GM18868 (cell line): ENCODE measurements around the gene OXNAD1.
"Not testable (repeated sequence)": the region's sequence is repeated elsewhere in the genome, so short reads cannot be mapped to it uniquely, and the experiment has no call there.

Experiments used
- ATAC-seq: cut with Tn5 transposase; IDR thresholded peaks from one replicate; pipeline ENCODE4 v1.9.1; 2021; ENCODE audit warnings: mild to moderate bottlenecking, moderate library complexity; ENCODE audit not compliant: unreplicated experiment

Gene OXNAD1

DNA sequence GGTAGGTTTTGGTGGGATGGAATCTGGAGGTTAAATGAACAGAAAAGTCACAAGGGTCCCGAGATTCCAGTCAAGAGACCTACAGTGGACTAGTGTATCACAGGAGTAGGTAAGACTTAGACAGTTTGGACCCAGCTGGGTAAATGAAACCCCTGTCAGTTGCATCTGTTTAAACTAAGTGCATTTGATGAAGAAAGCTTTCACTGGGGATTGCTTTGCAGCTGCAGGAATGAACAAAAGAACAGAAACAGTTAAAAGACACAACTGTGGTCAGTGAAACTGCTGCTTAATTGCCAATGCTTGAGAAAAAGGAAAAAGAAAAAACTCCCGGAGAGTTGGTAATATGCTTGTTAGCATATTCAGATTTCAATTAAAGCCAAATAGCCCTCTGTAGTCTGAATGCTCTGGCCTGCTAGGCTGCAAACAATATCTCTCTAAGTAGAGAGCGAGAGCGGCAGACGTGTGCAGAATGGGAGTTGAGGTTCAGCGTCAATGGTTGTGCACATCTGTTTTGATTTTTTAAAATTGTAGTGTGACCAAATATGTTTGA lies 37.1 kb downstream of the OXNAD1 start:
- ATAC-seq, result no peak

DNA sequence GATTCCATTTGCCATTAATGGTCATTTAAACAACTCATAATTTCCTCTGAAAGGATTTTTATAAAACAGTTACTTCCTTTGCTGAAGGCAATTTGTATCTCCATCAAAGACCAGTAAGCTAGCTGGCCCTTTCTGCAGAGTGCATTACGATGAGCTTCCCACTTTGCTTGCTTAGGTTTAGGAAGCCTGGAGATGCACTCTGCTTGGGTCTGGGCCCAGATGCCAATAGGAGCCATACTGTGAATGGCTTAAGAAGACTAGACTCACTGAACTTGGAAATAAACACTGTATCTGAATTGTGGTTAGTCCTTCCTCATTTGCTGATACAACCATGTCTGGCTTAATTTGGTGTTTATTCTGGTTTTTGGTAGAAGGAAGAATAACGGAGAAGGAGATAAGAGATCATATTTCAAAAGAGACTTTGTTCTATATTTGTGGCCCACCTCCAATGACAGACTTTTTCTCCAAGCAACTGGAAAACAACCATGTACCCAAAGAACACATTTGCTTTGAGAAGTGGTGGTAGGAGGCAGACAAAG lies 38.1 kb downstream of the OXNAD1 start:
- ATAC-seq, result no peak

DNA sequence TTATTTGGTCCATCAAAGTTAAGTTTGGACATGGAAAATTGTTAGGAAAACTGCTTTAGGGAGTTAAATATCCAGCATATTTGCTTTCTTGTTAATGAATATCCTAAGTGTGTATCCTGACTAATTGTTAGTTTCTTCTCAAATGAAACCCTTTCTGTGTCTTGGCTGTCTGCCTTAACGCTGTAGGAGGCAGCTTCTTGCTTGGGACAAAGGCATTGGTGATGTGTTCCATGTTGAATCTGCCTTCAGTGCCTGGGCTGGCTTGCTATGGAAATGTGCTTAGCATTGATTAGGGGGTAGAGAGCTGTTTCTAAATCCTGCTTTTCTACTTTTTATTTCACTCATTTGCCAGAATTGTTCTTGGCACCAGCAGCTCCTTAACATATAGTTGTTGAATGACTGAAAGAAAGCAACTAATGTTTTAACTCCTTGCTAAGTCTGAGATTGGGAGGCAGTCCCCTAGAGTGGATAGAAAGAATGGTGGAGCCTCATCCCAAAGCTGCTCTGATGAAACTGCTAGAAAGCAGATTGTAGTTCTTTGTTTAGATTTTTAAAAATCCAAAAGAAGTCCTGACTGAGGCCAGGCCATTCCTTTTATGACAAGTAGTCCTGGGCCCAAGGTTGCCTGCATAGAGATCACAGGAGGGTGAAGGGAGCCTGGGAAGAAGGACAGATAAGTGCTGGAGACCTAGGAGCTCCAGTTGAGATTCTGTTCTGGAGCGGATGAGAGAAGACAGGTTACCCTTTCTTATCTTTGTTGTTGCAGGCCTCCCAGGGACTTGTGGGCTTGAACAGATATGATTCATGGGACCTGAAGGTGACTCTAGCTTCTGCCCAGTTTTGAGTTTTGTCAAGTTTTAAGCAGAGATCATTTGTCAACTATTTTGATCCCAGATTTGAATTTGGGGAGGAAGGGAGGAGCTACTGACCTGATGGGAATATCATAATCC lies 39.3 kb downstream of the OXNAD1 start:
- no peak for ATAC-seq

DNA sequence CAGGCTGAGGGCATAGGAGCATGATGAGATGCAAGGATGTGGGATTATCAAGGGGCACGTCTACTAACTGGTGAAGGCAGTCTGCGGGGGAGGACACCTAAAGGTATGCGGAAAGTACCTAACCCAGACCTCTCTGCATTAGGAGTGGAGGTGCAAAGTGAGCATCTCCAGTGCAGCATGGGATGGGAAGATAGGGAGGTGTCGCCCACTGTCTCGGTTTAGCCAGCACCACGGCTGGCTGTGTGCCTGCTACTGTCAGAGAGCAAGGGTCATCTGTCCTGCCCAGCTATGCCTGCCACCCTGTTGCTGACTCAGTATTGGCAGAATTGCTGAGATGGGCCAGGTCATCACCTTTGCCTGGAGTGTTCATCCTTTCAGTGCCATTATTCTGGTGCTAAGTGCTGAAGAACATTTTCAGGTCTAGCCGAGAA lies 40.1 kb downstream of the OXNAD1 start:
- no peak for ATAC-seq

DNA sequence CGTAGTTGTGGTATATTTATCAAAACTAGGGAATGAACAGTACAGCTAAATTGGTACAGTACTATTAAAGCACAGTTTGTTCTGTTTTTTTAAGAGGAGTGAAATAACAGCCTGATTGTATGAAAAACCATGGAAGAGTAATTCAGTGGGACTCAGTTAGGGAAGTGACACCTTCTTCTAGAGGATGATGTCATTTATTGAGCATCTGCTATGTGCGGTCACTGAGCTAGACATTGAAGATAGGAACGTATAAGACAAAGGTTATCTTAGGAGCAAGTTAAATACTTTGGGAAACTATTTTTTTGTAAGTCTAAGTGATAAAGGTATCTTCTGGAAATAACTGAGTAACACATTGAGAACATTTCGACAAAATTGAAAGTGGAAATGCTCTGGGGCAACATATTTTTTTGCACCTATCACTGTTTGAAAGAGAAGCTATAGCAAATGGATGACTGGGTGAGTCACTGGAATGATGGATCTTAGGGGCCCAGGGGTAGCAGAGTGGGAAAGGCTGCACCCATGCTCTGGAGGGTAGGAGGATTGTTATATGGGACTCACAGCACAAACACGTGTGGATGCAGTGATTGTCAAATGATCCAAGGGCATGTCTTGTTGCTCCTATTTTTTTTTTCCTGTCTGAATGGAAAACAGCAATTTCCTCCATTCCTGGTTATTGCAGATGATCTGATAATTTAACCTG lies 43.0 kb downstream of the OXNAD1 start:
- no peak for ATAC-seq

DNA sequence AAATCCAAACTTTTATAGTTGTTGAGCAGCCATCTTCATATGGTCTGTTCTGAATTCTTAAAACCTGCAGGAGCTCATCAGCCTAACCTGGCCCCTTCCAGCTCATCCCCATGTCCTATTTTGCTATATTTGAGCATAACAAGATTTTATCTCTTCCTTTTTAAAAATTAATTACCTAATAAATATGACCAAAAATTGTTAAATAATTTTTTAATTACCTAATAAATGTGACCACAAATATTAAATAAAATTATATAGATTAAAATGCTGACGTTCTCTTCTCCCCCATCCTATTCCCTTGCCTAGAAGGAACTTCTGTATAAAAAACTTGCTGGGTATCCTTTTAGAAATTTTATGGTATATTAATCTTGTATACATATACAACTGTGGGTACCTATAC lies 43.7 kb downstream of the OXNAD1 start:
- ATAC-seq, result no peak

DNA sequence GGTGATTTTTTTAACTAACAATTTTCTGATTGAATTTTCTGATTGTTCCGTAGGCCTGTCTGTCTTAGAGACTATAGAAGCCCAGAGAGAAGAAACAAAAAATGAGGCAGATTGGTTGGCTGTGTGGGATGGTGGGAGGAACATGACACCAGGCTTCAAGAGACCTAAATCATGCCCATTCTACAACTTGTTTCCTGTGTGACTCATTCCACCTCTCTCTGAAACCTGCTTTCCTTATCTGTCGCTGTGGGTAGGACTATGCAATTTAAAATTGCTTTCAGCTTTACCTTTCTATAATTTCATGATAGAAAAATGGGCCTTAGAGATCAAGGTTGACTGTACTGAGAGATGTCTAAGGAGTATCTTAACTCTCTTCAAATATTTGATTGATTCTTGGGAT lies 44.5 kb downstream of the OXNAD1 start:
- ATAC-seq, result peak; percentile 86

DNA sequence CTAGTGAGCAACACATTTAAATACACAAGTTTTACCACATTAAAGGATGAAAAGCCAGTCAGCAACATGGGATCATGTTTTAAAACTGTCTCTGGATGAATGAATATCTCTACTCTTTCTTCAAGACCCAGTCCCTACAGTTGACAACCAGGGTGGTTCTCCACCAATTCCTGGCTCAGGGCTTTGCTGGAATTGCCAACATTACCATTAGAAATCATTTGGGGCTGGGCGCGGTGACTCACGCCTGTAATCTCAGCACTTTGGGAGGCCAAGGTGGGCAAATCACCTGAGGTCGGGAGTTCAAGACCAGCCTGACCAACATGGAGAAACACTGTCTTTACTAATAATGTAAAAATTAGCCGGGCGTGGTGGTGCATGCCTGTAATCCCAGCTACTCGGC lies 45.5 kb downstream of the OXNAD1 start:
- not testable (repeated sequence) for ATAC-seq

DNA sequence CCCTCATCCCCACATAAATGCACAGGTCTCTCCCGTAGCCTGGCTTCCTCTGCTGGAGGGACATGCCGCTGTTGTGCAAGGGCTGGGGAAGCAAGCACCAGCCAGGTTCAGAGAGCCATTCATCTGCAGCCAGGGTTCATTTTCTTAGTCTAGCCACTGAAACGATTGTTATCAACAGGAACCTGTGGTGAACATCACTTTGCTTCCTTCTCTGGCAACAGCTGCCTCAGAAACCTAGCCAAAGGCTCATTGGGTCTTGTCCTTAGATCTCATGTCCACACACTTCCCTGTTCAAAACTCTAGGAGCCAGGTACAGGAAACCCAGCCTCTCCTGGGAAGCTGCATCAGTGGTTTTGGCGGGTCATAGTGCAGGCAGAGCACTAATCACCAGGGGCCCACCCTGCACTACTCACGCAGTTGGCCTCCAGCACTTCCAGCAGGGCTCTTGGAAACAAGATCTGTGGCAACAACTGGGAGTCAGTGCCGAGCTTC lies 47.0 kb downstream of the OXNAD1 start:
- ATAC-seq, result peak; percentile 61

DNA sequence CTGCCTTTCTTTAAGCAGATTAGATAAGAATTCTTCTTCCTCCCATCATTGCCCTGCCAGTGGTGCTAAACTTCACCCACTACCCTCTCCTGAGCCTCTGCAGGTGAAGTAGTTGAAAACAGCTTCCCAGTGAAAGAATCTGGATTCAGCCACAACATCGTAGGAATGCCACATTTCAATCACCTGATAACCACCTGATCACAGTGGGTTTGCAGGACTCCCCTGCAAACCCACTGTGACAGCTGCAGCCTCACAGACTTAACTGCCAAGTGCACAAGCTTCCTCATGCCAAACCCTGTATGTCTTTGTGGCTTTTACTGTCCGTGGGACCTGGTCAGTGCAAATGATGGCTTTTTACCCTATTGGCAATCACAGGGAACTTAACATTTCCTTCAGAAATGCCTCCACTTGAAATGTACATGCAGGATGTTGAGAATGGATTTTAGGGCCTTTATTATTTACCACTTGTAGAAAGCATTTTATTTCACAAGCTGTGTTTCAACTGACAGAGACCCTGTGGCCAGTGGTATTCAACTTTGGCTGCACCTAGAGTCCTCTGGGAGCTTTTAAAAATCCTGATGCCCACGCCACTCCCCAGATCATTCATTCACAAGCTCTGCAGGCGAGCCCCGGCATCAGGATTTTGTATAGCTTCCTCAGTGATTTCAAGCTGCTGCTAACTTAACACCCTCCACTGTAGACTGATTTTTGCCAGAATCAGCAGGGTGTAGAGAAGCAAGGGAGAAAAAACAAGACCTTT lies 49.1 kb downstream of the OXNAD1 start:
- no peak for ATAC-seq

DNA sequence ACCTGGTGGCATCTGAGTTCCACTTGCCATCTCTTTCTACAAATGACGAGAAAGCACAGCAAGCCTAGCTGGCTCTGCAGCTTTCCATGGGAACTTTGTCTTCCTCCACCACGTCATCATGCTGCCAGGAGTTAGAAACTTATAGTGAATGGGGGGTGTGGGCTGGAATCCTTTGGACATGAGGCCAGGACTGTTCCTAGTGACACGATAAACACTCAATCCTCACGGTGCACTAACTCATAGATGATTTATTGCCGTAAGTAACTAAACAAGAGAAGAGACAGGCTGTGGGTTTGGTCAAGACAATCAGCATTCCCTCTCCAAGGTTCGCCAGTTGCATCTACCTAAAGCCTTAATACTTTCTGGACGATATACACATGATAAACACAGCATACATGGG lies 50.6 kb downstream of the OXNAD1 start:
- ATAC-seq, result no peak

DNA sequence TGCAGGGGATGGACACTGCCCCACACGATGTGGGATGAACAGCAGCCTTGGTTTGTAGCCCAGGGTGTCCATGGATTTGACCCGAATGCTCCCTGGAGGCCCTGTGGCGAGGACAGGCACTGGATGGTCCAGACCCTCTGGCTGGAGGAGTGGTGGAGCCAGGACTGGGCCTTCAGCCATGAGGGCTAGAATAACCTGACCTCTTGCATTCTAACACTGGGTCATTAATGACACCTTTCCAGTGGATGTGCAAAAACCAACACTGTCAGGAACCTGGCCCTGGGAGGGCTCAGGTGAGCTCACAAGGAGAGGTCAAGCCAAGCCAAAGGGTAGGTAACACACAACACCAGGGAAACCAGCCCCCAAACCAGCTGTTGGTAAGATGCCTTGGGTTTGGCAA lies 51.4 kb downstream of the OXNAD1 start:
- no peak for ATAC-seq

DNA sequence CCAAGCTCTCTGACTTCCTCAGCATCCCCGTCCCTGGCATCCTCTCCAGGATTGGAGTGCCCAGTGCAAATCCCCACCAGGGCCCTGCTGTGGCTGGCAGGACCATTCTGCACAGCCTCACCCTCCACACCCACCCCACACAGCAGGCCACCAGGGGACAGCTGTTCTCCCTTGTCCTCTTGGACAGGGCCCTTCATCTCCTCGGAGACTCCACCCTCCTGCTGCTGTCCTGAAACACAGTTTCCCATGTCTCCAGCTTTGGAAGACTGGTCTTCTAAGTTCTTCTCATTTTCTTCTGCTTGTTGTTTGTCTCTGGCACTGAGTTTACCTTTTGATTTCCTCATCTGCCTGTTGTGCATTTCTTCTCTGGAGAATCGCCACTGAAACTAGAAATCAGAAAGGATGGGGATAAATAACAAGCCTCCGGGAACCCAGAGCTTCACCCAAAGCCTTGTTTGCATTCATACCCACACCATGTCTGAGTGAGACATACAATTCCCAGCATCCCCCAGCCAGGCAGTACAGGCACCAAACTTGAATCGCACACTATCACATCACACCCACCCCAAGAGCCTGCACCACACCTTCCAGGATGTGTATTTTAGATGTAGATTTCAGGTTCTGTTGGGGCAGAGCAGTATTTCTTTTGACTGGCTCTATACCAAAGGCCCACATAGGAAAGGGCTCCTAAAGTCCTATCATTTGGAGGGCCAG lies 52.0 kb downstream of the OXNAD1 start:
- no peak for ATAC-seq

DNA sequence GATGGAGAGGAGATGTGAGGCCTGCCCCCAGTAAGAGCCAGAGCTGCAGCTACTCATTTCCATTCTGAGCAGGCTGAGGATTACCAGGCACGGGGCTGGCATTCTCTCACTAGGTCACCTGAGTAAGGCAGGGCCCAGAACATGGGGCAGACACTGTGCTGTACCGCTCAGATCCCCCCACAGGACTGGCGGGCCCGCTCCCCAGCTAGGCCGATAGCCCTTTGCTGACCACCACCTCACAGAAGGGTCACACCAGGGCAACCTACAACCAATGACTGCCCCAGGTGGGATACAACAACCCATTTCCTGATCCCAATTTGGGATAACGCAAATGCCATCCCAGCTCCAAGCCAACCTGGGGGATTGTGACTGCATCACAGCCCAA lies 52.5 kb downstream of the OXNAD1 start:
- no peak for ATAC-seq

DNA sequence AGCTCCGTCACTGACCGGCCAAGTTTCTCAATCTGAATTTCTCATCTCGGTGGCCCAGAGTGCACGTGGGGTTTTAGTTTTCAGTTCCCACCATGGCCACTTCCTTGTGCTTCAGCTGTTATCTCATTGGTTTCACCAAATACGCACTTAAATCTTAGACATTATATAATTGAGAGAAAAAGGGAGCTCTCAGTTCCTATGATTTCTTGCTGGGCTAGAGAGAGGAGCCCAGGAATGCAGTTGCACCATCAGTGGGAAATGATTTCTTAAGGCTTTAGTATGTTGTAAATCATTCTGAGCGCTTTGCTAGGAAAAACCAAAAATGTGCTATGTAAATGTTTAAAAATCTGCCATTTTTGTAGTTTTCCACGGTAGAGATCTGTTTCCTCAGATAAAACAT lies 53.2 kb downstream of the OXNAD1 start:
- no peak for ATAC-seq

DNA sequence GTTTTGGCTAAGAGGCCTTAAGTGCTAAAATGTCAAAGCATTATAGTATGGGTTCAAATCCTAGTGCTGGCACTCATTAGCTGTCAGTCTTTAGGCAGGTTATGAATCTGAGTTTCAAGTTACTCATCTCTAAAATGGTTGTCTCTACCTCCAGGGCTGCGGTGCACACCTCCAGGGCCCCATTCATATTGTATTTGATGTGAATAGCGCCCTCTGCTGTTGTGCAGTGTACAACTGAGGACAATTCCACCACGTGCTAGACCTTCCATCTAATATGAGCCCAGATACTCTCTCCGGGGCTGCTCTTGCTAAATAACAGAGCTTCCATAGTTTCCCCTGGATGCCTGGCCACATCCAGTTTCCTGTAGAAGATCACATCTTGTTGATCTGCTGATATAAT lies 54.3 kb downstream of the OXNAD1 start:
- no peak for ATAC-seq

DNA sequence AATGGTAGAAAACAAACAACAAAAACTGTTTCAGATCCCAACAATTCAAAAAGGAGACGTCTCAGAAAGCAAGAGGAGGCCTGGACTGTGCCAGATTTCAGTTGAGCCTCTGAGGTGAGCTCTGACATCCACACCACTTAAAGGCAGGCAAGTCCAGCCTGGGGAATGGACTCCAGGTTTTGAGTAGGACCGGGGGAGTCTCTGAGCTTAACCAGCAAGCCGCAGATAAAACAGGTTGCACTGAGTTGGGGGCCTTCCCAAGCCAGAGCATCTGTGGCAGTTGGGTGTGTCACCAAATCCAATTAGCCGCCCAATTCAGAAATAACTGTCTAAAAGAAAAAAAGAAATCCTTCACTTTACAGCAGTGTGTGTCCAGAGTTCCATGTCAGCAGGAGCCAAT lies 54.7 kb downstream of the OXNAD1 start:
- ATAC-seq, result no peak

DNA sequence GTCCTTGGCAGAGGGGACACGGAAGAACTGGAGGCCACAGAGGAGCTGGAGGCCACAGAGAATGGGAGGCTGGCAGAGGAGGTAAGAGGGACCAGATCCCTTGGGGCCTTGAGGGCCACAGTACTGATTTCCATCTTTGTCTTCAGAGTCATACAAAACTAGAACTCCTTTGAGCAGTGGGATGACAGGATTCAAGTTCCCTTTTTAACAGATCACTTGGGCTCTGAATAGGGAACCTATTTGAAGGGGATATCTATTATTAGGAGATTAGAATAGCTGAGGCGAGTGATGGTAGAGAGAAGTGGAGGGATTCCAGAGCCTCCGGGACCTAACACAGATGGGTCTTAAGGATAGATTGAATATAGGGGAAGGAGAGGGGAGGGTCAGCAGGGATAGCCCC lies 55.7 kb downstream of the OXNAD1 start:
- no peak for ATAC-seq

DNA sequence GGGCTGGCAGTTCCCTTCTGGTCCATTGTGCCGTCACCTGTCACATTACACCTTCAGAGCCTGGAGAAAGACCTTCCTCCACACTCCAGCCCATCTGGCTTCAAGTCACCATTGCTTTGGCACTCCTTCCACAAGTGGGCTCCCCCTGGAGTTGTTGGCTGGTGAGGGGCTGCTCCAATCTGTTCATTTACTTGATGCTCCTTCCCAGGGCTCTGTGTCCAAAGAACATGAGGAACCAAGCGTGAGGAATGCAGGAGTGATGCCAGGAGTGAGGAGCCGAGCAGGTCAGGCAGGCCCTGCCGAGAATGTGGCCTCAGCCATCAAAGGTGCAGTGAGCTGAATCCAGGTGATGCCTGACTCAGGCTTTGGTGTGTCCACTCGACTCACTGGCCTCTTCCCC lies 57.2 kb downstream of the OXNAD1 start:
- no peak for ATAC-seq

DNA sequence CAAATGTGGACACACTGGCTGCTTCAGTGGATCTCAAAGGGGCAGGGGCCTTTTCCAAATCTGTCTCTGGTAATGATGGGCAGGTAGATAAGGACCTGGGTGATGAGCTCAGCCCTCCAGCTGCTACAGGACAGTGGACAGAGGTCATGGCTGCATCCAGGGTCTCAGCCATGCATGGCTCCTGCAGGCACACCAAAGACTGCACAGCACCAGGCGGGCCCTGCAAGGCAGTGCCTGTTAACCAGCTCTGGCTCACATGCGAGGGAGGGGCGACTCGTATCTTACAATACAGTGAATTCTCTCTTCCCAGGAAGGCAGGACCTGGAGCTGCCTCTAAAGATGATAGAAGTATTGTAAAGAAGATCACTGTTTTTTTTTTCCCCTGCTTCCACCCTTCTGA lies 58.7 kb downstream of the OXNAD1 start:
- ATAC-seq, result no peak
